Activated CD4-positive, alpha-beta T cell treated with anti-CD3 and anti-CD28 coated beads, Interleukin-2, Interleukin-6, amounts not matched to agents 100 ng/mL and 50 ng/mL, durations not matched to agents 16 hours and 8 hours (primary cell): ENCODE data around the gene ZFP36L2.

ENCODE experiments used
- DNase-seq: peaks from one replicate; pipeline ENCODE4 v3.0.0-alpha.2; 2020

Gene ZFP36L2

GRCh38 chr2:43222475-43223309, 3.7 kb downstream of the ZFP36L2 start:
- DNase-seq: peak; percentile 17

- peak; percentile 71 for DNase-seq
Observed at GRCh38 chr2:43221763-43222474, 4.5 kb downstream of the ZFP36L2 start.

- DNase-seq: peak; percentile 37
Observed at GRCh38 chr2:43221124-43221762, 5.2 kb downstream of the ZFP36L2 start.

GRCh38 chr2:43220760-43221123, 5.7 kb downstream of the ZFP36L2 start:
- no peak for DNase-seq

- DNase-seq: no peak
Observed at GRCh38 chr2:43220229-43220751, 6.1 kb downstream of the ZFP36L2 start.

- peak; percentile 88 for DNase-seq
Observed at GRCh38 chr2:43219383-43220228, 6.8 kb downstream of the ZFP36L2 start.

- peak; percentile 77 for DNase-seq
Observed at GRCh38 chr2:43218702-43219382, 7.6 kb downstream of the ZFP36L2 start.

GRCh38 chr2:43218155-43218701, 8.2 kb downstream of the ZFP36L2 start:
- DNase-seq: no peak

GRCh38 chr2:43217228-43218154, 8.9 kb downstream of the ZFP36L2 start:
- no peak for DNase-seq

GRCh38 chr2:43216629-43217028, 9.8 kb downstream of the ZFP36L2 start:
- no peak for DNase-seq

- no peak for DNase-seq
Observed at GRCh38 chr2:43215673-43216255, 10.6 kb downstream of the ZFP36L2 start.

- no peak for DNase-seq
Observed at GRCh38 chr2:43214253-43214652, 12.2 kb downstream of the ZFP36L2 start.

- no peak for DNase-seq
Observed at GRCh38 chr2:43212931-43213330, 13.5 kb downstream of the ZFP36L2 start.

- no peak for DNase-seq
Observed at GRCh38 chr2:43212216-43212835, 14.1 kb downstream of the ZFP36L2 start.

- no peak for DNase-seq
Observed at GRCh38 chr2:43210467-43211303, 15.7 kb downstream of the ZFP36L2 start.

- no peak for DNase-seq
Observed at GRCh38 chr2:43210125-43210466, 16.3 kb downstream of the ZFP36L2 start.

- no peak for DNase-seq
Observed at GRCh38 chr2:43209204-43209717, 17.1 kb downstream of the ZFP36L2 start.

GRCh38 chr2:43207553-43208300, 18.7 kb downstream of the ZFP36L2 start:
- no peak for DNase-seq
